HG02840 (cell line): ENCODE results near the gene COLEC12.
"Not testable (repeated sequence)": the region's sequence is repeated elsewhere in the genome, so short reads cannot be mapped to it uniquely, and the experiment has no call there.

Source experiments
- ATAC-seq: cut with Tn5 transposase; IDR thresholded peaks from one replicate; pipeline ENCODE4 v1.9.1; 2021; ENCODE audit warnings: mild to moderate bottlenecking, moderate library complexity, moderate number of reproducible peaks; ENCODE audit not compliant: unreplicated experiment, low FRiP score

The COLEC12 gene

GRCh38 chr18:415617-416612, 84.6 kb downstream of the COLEC12 start:
- no peak for ATAC-seq

GRCh38 chr18:415047-415446, 85.5 kb downstream of the COLEC12 start:
- ATAC-seq, result no peak

DNA sequence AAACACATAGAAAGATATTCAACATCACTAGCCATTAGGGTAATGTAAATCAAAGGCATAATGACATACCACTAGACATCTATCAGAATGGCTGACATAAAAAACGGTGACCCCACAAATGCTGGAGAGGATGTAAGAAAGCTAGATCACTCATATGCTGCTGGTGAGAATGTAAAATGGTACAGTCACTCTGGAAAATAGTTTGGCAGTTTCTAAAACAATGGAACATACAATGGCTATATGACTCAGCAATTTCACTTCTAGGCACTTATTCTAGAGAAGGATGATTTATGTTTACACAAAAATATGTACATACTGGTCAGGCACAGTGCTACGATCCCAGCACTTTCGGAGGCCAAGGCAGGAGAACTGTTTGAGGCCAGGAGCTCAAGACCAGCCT, 87.3 kb downstream of the COLEC12 start:
- no peak for ATAC-seq

- ATAC-seq, result no peak
Observed at GRCh38 chr18:410047-410455, 90.5 kb downstream of the COLEC12 start.

GRCh38 chr18:408367-408766, 92.1 kb downstream of the COLEC12 start:
- ATAC-seq, result no peak

- ATAC-seq, result no peak
Observed at GRCh38 chr18:407626-408224, 92.8 kb downstream of the COLEC12 start.

DNA sequence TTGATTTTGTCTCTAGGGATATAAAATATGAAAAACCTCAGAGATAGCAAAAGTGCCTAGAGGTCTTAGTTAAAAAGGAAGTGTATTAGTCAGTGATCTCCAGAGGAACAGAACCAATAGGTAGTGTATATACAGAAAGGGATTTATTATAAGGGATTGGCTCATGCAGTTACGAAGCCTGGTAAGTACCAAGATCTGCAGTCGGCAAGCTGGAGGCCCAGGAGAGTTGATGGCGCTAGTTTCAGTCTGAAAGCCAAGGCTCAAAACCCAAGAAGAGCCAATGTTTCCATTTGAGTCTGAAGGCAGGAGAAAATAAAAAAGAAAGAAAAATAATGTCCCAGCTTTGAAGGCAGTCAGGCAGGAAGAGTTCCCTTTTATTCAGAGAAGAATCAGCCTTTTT, 93.3 kb downstream of the COLEC12 start:
- no peak for ATAC-seq

DNA sequence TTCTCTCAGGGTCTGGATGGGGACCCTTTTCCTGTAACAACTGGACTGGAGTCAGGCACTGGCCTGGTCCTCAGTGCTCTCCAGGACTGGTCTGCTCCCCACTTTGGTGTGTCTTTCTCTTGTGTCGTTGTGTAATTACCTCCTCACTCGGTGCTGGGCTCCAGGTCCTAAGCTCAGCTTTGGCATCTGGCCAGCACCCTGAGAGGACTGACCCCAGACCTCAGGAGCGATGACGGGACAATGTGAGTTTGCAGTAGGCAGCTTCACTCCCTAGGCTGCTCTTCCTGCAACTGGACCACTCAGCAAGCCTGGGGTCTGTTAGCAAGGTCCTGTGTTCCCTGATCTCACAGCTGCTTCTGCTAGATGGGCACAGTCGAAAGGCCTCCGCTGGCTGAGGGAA, 93.8 kb downstream of the COLEC12 start:
- no peak for ATAC-seq

GRCh38 chr18:405006-405405, 95.5 kb downstream of the COLEC12 start:
- ATAC-seq, result not testable (repeated sequence)

GRCh38 chr18:404061-404636, 96.4 kb downstream of the COLEC12 start:
- no peak for ATAC-seq

- no peak for ATAC-seq
Observed at GRCh38 chr18:402129-402528, 98.4 kb downstream of the COLEC12 start.

GRCh38 chr18:400456-400855, 100.0 kb downstream of the COLEC12 start:
- ATAC-seq, result no peak

DNA sequence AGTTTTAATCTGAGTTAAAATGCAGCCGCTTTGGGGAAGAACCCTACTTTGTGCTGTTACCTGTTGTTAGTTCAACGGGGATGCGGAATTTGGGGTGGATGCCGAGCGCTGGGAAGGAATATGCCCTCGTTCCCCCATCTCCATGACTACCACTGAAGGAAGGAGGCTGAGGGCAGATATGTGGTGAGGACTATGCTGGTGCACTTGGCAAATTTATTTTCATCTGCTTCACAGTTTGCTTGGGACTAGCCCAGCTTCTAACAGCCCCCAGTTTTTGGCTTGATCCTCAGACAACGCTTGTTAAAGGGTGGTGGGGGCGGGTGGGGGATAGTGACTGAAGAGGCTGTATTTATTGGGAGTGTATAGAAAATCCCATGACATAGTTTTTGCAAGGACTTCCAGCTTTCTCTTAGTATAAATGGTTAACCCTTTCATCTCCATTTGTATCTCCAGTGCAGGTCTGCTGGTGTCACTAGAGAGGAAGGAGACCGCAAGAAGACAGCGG, 100.8 kb downstream of the COLEC12 start:
- no peak for ATAC-seq

GRCh38 chr18:398935-399630, 101.4 kb downstream of the COLEC12 start:
- ATAC-seq, result no peak

DNA sequence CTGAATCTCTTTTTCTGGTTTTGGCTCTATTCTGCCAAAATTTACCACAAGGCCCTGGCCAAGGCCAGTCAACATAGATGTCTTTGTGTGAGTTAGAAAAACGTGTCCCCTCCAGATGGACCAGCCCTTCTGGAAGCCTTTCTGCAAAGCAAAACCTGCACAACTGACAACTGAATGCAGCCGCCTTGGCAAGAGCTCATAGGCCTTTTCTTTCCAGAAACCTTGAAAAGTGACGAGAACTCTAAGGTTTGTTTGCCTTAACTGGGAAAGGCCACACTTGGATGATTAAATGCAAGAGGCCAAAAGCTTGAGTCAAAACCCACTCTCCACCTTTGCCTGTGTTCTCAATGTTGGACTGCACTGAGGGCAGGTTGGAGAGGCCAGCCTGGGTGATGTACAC, 103.9 kb downstream of the COLEC12 start:
- ATAC-seq, result no peak

- ATAC-seq, result no peak
Observed at GRCh38 chr18:396251-396555, 104.3 kb downstream of the COLEC12 start.

- ATAC-seq, result no peak
Observed at GRCh38 chr18:395456-396250, 104.8 kb downstream of the COLEC12 start.

GRCh38 chr18:394987-395362, 105.5 kb downstream of the COLEC12 start:
- no peak for ATAC-seq

- ATAC-seq, result no peak
Observed at GRCh38 chr18:394262-394986, 106.1 kb downstream of the COLEC12 start.
